Measurements from ENCODE around the gene BACE2. TPM values are rescaled to one million over a fixed set of nuclear protein-coding genes. Genes with fewer than 3 reads are reported as not detected.
"Not testable (repeated sequence)": the region's sequence is repeated elsewhere in the genome, so short reads cannot be mapped to it uniquely, and the experiment has no call there.

Gene BACE2
- total and polyA plus RNA-seq, 11 donors, result 3.8 to 30.3 (median 15.6) TPM

GRCh38 chr21:41187537-41188025 lies 19.6 kb downstream of the BACE2 start:
- TF ChIP-seq CTCF (IDR thresholded peaks at IDR 0.05), result no peak
- TF ChIP-seq POLR2A (IDR thresholded peaks at IDR 0.05), result no peak

GRCh38 chr21:41188486-41189149 lies 20.7 kb downstream of the BACE2 start:
- ATAC-seq, result no peak
- intact Hi-C loops (cut with DNase I), result no loop called here
- TF ChIP-seq CTCF (IDR thresholded peaks at IDR 0.05) (no peak), POLR2A (IDR thresholded peaks at IDR 0.05) (no peak)
- Histone ChIP-seq H3K9me3 (peaks cover 0 to 11% (median 0%) of the 10 kb centered on the region in 12 donors), H3K36me3 (no peaks in the 10 kb centered on the region), H3K27me3 (no peaks in the 10 kb centered on the region), H3K27ac (no peak overlapping the region), H3K4me3 (no peak overlapping the region), H3K4me1 (peaks cover 0 to 7% (median 0%) of the 10 kb centered on the region in 12 donors)
- no peak for DNase-seq
- 94 to 97% (median 96%) methylated on average over 6 of the region's 6 CpGs for WGBS, 4 donors

More at GRCh38 chr21:41187537-41188025, 19.6 kb downstream of the BACE2 start:
- no peak overlapping the region for H3K4me3 ChIP-seq
- no peaks in the 10 kb centered on the region for H3K27me3 ChIP-seq
- H3K36me3 ChIP-seq, result no peaks in the 10 kb centered on the region
- peaks cover 0 to 11% (median 0%) of the 10 kb centered on the region in 12 donors for H3K9me3 ChIP-seq
- H3K27ac ChIP-seq, result no peak overlapping the region
- no peak for ATAC-seq
- peaks cover 0 to 14% (median 0%) of the 10 kb centered on the region in 12 donors for H3K4me1 ChIP-seq
- intact Hi-C loops (cut with DNase I), result no loop called here
- no peak for DNase-seq
- WGBS, 4 donors, result 90 to 92% (median 91%) methylated on average over 6 of the region's 6 CpGs

- no peak for TF ChIP-seq POLR2A (IDR thresholded peaks at IDR 0.05)
- TF ChIP-seq CTCF (IDR thresholded peaks at IDR 0.05), result no peak
- DNase-seq (no peak), ATAC-seq (no peak)
- Histone ChIP-seq H3K9me3 (peaks cover 0 to 11% (median 0%) of the 10 kb centered on the region in 12 donors), H3K27me3 (no peaks in the 10 kb centered on the region), H3K27ac (no peak overlapping the region), H3K4me3 (no peak overlapping the region), H3K36me3 (no peaks in the 10 kb centered on the region), H3K4me1 (peaks cover 0 to 5% (median 0%) of the 10 kb centered on the region in 12 donors)
- 90 to 97% (median 93%) methylated on average over 1 of the region's 1 CpG for WGBS, 4 donors
- intact Hi-C loops (cut with DNase I), result no loop called here
Measured at GRCh38 chr21:41189150-41189745, 21.3 kb downstream of the BACE2 start.

GRCh38 chr21:41192552-41192951 lies 24.6 kb downstream of the BACE2 start:
- DNase-seq; intact Hi-C loops (cut with DNase I); H3K4me1 ChIP-seq; H3K36me3 ChIP-seq; ATAC-seq; H3K4me3 ChIP-seq; H3K27ac ChIP-seq; H3K27me3 ChIP-seq: not testable (repeated sequence)
- 56 to 80% (median 70%) methylated on average over 3 to 4 of the region's 4 CpGs for WGBS, 4 donors
- peaks cover 0 to 11% (median 0%) of the 10 kb centered on the region in 12 donors for H3K9me3 ChIP-seq
